ENCODE data around the gene AP3D1.
"Not testable (repeated sequence)": the region's sequence is repeated elsewhere in the genome, so short reads cannot be mapped to it uniquely, and the experiment has no call there.

The AP3D1 gene

GRCh38 chr19:2087621-2088100, 63.7 kb downstream of the AP3D1 start:
- no peak for DNase-seq (ENCODE audit: insufficient read length, low spot score)
- FAIRE-seq = no peak
- no peak for TF ChIP-seq CTCF (IDR thresholded peaks at IDR 0.05; ENCODE audit: insufficient read depth, missing control alignments)

GRCh38 chr19:2086695-2087620, 64.4 kb downstream of the AP3D1 start:
- DNase-seq (ENCODE audit: insufficient read length, low spot score) = not testable (repeated sequence)

GRCh38 chr19:2084993-2085720, 66.2 kb downstream of the AP3D1 start:
- FAIRE-seq (no peak), DNase-seq (ENCODE audit: insufficient read length, low spot score) (no peak)
- TF ChIP-seq CTCF (IDR thresholded peaks at IDR 0.05; ENCODE audit: insufficient read depth, missing control alignments) = no peak

More at GRCh38 chr19:2086695-2087620, 64.4 kb downstream of the AP3D1 start:
- not testable (repeated sequence) for FAIRE-seq

GRCh38 chr19:2083174-2083854, 68.1 kb downstream of the AP3D1 start:
- DNase-seq (ENCODE audit: insufficient read length, low spot score) (no peak), FAIRE-seq (no peak)
- TF ChIP-seq CTCF (IDR thresholded peaks at IDR 0.05; ENCODE audit: insufficient read depth, missing control alignments) = no peak

- DNase-seq (ENCODE audit: insufficient read length, low spot score) (no peak), FAIRE-seq (no peak)
- no peak for TF ChIP-seq CTCF (IDR thresholded peaks at IDR 0.05; ENCODE audit: insufficient read depth, missing control alignments)
Measured at GRCh38 chr19:2081873-2082810, 69.2 kb downstream of the AP3D1 start.

GRCh38 chr19:2080336-2080988, 70.9 kb downstream of the AP3D1 start:
- DNase-seq (ENCODE audit: insufficient read length, low spot score) (no peak), FAIRE-seq (no peak)
- no peak for TF ChIP-seq CTCF (IDR thresholded peaks at IDR 0.05; ENCODE audit: insufficient read depth, missing control alignments)
